Skeletal muscle cell (primary cell): ENCODE measurements around the gene DPYD.

ENCODE experiments used
- DNase-seq: peaks from one replicate; pipeline ENCODE4 v3.0.0-alpha.2; 2010; ENCODE audit warnings: low read depth
- H3K4me3 ChIP-seq: 2 replicates; pipeline ENCODE4 v1.5.1; 2011; ENCODE audit warnings: low read depth, mild to moderate bottlenecking, control low read depth, low read length, moderate library complexity

Gene DPYD

GRCh38 chr1:97066860-97067259, 854.0 kb downstream of the DPYD start:
- no peak for DNase-seq
- no peak overlapping the region for H3K4me3 ChIP-seq

DNA sequence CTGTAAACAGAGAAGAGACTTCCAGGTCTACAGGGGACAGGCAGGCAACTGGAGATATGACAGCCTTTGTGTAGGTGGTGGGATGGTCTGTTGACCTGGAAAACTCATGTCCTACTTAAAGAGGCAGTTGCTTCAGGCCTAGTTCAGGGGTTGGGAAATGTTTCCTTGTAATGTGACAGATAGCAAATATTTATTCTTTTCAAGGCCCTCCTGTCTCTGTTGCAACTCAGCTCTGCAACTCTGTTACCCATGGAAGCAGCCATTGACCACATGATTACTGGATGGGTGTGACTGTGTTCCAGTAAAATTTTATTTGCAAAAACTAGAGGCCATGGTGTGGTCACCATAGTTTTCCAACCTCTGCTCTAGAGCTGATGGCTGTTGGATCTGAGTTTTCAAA, 857.3 kb downstream of the DPYD start:
- no peak for DNase-seq
- no peak overlapping the region for H3K4me3 ChIP-seq

- no peak for DNase-seq
- no peak overlapping the region for H3K4me3 ChIP-seq
Observed at GRCh38 chr1:97061604-97062003, 859.2 kb downstream of the DPYD start.

DNA sequence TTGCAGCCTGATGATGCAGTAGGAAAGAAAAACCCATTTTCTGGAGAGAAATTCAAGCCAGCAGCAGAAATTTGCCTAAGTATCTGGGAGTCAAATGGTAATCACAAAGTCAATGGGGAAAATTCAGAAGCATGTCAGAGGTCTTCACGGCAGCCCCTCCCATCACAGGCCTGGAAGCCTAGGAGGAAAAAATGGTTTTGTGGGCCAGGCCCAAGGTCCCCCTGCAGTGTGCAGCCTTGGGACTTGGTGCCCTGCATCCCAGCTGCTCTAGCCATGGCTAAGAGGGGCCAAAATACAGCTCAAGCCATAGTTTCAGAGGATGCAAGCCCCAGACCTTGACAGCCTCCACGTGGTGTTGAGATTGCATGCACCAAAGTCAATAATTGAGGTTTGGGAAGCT, 864.4 kb downstream of the DPYD start:
- no peak overlapping the region for H3K4me3 ChIP-seq
- DNase-seq: no peak

DNA sequence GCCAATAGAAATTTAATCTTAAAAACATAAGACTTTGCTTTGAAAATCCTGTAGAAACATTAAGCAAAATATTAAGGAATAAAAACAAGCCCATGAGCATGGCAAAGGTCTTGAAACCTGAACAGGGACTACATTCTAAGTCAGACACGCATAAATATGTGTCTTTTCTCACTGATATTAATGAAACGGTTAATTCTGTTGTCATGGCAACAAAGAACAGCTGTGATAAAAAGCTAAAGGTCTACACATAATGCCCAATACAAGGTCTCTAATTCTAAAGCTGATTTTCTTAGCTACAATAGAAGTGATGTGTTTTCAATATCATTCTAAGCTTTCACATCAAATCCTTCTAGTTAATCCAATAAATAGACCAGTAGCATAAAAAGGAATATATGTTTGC, 867.6 kb downstream of the DPYD start:
- no peak overlapping the region for H3K4me3 ChIP-seq
- no peak for DNase-seq

- H3K4me3 ChIP-seq: no peak overlapping the region
- DNase-seq: no peak
Observed at GRCh38 chr1:97051823-97052222, 869.0 kb downstream of the DPYD start.

GRCh38 chr1:97050506-97050905, 870.3 kb downstream of the DPYD start:
- peak; percentile 39 for DNase-seq
- no peak overlapping the region for H3K4me3 ChIP-seq

GRCh38 chr1:97047421-97047793, 873.4 kb downstream of the DPYD start:
- H3K4me3 ChIP-seq: no peak overlapping the region
- DNase-seq: no peak

- DNase-seq: no peak
- H3K4me3 ChIP-seq: no peak overlapping the region
Observed at GRCh38 chr1:97046765-97047420, 873.9 kb downstream of the DPYD start.

GRCh38 chr1:97044159-97044760, 876.6 kb downstream of the DPYD start:
- DNase-seq: no peak
- no peak overlapping the region for H3K4me3 ChIP-seq

- no peak overlapping the region for H3K4me3 ChIP-seq
- no peak for DNase-seq
Observed at GRCh38 chr1:97042551-97042950, 878.3 kb downstream of the DPYD start.

- no peak overlapping the region for H3K4me3 ChIP-seq
- no peak for DNase-seq
Observed at GRCh38 chr1:97041026-97041425, 879.8 kb downstream of the DPYD start.

DNA sequence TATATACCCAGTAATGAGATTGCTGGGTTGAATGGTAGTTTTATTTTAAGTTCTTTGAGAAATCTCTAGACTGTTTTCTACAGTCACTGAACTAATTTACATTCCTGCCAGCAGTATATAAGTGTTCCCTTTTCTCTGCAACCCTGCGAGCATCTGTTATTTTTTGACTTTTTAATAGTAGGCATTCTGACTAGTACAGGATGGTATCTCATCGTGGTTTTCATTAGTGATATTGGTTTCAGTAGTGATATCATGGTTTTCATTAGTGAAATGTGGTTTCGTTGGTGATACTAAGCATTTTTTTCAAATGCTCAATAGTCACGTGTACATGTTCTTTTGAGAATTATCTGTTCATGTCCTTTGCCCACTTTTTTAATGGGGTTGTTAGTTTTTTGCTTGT, 882.4 kb downstream of the DPYD start:
- no peak overlapping the region for H3K4me3 ChIP-seq
- DNase-seq: no peak

DNA sequence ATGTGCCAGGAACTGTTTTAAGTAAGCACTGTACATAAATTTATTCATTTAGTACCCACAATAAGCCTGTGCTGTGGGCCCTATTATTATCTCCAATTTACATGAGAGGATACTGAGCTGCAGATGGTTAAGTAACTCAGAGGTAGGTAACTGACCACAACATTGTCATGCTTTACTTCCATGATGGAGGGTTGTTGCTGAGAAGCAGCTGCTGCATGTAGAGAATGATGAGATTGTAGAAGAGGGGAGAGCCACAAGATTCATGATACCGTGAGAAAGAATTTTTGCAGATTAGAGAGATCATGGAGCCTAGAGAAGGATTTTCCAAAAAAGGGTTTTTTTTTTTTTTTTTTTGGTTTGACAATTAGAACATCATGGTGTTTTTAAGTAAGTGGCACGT, 886.2 kb downstream of the DPYD start:
- DNase-seq: no peak
- H3K4me3 ChIP-seq: no peak overlapping the region

DNA sequence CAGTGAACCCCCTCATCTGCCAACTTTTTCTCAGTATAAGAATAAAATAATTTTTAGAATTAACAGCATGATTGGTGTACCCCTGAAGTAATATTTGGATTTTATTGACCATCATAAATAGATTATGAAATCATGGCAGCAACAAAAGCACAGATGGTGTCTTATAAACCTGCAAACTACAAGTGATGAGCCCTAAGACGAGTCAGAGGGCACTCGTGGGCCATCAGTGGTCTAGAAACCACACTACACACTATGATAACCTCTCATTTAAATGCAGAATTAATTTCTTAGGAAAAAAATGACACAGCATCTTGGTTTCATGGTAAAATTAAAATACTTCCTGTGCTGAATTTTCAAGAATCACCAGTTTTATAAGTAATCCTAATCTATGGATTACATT, 886.9 kb downstream of the DPYD start:
- no peak for DNase-seq
- no peak overlapping the region for H3K4me3 ChIP-seq
